ENCODE measurements around the gene RIGI. TPM values are rescaled to one million over a fixed set of nuclear protein-coding genes. Genes with fewer than 3 reads are reported as not detected.
A peak's percentile ranks its signal among the peaks of the same experiment; 100 is the strongest.

The RIGI gene
- polyA plus RNA-seq, 1 of the 3 experiments (the other 2 are of a cell fraction), result 1.5 TPM

DNA sequence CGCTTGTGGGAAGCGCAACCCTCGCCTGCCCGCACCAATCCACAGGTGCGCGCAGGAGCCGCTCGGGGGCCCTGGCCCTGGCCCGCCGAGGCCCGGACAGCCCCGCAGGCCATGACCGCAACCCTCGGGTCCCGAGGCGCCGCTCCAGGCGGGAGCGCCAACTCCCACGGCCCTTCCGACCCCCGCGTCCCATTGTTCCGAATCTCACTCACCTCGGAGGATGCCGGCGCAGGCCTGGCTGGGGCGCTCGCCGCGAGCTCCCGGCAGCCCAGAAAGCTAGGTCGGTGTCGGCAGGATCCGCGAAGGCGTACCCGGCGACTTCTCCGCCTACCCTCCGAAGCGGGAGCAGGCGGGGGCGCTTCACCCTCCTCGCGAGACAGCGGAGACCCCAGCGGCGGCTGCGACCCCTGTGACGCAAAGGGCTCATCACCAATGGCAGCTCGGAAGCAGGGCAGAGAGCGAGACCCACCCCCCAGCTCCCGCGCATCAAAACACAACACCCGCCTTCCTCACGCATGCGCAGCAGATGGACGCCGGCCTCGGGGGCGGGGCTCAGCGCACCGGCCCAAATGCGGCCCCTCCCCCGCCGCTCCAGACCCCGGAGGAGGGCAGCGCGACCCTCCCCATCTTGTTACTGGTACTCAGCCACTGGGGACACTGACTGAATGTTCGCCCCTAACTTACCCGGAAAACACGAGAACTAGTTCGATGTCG, 24.7 kb upstream of the RIGI start:
- H4K20me1 ChIP-seq (ENCODE audit: insufficient read depth), result peaks cover 40% of the 10 kb centered on the region
- H3K4me3 ChIP-seq (ENCODE audit: low read depth in 2 of 2, low read length in 1 of 2), result peak overlapping the region; percentile 91 to 94
- H3K27ac ChIP-seq (ENCODE audit: low read depth in 2 of 2, low read length in 1 of 2), result peak overlapping the region; percentile 97 to 98
- no peaks in the 10 kb centered on the region for H3K27me3 ChIP-seq (ENCODE audit: insufficient read depth)
- POLR2A ChIA-PET, result interaction anchor here (0.9 to 1.1 kb wide), 6 partner anchors 22 to 739 kb away, joined by 3 to 4 read pairs (median 3); partner anchors contain the start of genes ACO1, APTX, DNAJA1 and NDUFB6
- H3K4me1 ChIP-seq (ENCODE audit: control insufficient read depth in 1 of 2, insufficient read depth in 2 of 2, low read depth in 1 of 2, low read length in 1 of 2), result peaks cover 0 to 2% of the 10 kb centered on the region in 2 experiments; a peak in 2 of 4 replicates
- peaks cover 9 to 10% of the 10 kb centered on the region in 2 experiments for H3K36me3 ChIP-seq (replicated peaks in 1 of 2; ENCODE audit: control insufficient read depth in 1 of 2, insufficient read depth in 2 of 2, low read length in 1 of 2)
- H3K9me3 ChIP-seq, result no peaks in the 10 kb centered on the region
- CTCF ChIA-PET, result interaction anchor here (1.1 to 5.4 kb wide), 7 partner anchors 8 to 172 kb away, joined by 3 to 51 read pairs (median 6); partner anchors contain the start of genes NDUFB6 and RIGI
- peak; percentile 98 for DNase-seq
- no peaks in the 10 kb centered on the region for H3K9me2 ChIP-seq
- H3K4me2 ChIP-seq, result peak overlapping the region; percentile 98
- H2AFZ ChIP-seq (ENCODE audit: low read depth), result peak overlapping the region; percentile 96
- peak overlapping the region; percentile 85 for H3K9ac ChIP-seq
- peaks cover 25% of the 10 kb centered on the region for H3F3A ChIP-seq (replicated peaks; ENCODE audit: insufficient read depth)
- peaks cover 84% of the 10 kb centered on the region for H3K79me2 ChIP-seq (ENCODE audit: insufficient read depth)
- WGBS (ENCODE audit: low lambda C conversion rate), result 1% methylated on average over 18 of the region's 75 CpGs
- TF ChIP-seq NRF1 (IDR thresholded peaks at IDR 0.05; ENCODE audit: low read depth, low read length) (peak; percentile 94), ELF1 (IDR thresholded peaks at IDR 0.05) (no peak; the same call in 1 of the 2 replicates), NFIC (IDR thresholded peaks at IDR 0.05; ENCODE audit: borderline replicate concordance) (no peak), IRF3 (IDR thresholded peaks at IDR 0.05; ENCODE audit: low read depth, low read length) (no peak), MXI1 (IDR thresholded peaks at IDR 0.05; ENCODE audit: low read depth, low read length) (peak; percentile 78), CHD2 (IDR thresholded peaks at IDR 0.05; ENCODE audit: low read length, partially characterized antibody) (peak; percentile 99), JUND (IDR thresholded peaks at IDR 0.05) (no peak), RXRA (IDR thresholded peaks at IDR 0.05; ENCODE audit: borderline replicate concordance, low read depth) (no peak), USF2 (IDR thresholded peaks at IDR 0.05; ENCODE audit: borderline replicate concordance, low read depth, low read length) (no peak), TAF1 (IDR thresholded peaks at IDR 0.05; ENCODE audit: borderline replicate concordance, low read depth, low read length) (peak; percentile 43), MEF2A (IDR thresholded peaks at IDR 0.05; ENCODE audit: borderline replicate concordance, low read depth) (no peak), YY1 (IDR thresholded peaks at IDR 0.05; ENCODE audit: low read depth) (no peak), FOSL2 (IDR thresholded peaks at IDR 0.05; ENCODE audit: borderline replicate concordance, low read depth) (no peak), FOXJ3 (CRISPR knock-in tag; IDR thresholded peaks at IDR 0.05) (no peak), RFX5 (IDR thresholded peaks at IDR 0.05; ENCODE audit: low read length) (peak; percentile 66; the same call in 1 of the 2 replicates), TCF12 (IDR thresholded peaks at IDR 0.05) (no peak), PBX3 (IDR thresholded peaks at IDR 0.05) (no peak; the same call in 1 of the 2 replicates), GABPA (IDR thresholded peaks at IDR 0.05; ENCODE audit: low read depth) (no peak), RAD21 (IDR thresholded peaks at IDR 0.05; ENCODE audit: low read length) (no peak), RCOR1 (IDR thresholded peaks at IDR 0.05; ENCODE audit: low read length) (no peak), POLR2AphosphoS5 (IDR thresholded peaks at IDR 0.05; ENCODE audit: low read depth, low read length) (no peak; the same call in 1 of the 2 replicates), EP300 (IDR thresholded peaks at IDR 0.05; ENCODE audit: borderline replicate concordance in 1 of 2, low read depth in 1 of 2, low read length in 1 of 2) (no peak), REST (IDR thresholded peaks at IDR 0.05; ENCODE audit: low read depth, low read length) (no peak), SMC3 (IDR thresholded peaks at IDR 0.05; ENCODE audit: low read depth, low read length) (no peak), GATA2 (CRISPR knock-in tag; IDR thresholded peaks at IDR 0.05) (no peak), FOXM1 (IDR thresholded peaks at IDR 0.05; ENCODE audit: low read depth) (no peak)
- TF ChIP-seq, protein P1, sequence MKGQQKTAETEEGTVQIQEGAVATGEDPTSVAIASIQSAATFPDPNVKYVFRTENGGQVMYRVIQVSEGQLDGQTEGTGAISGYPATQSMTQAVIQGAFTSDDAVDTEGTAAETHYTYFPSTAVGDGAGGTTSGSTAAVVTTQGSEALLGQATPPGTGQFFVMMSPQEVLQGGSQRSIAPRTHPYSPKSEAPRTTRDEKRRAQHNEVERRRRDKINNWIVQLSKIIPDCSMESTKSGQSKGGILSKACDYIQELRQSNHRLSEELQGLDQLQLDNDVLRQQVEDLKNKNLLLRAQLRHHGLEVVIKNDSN (IDR thresholded peaks at IDR 0.05; ENCODE audit: borderline replicate concordance, low read depth), result no peak

All from SK-N-SH (cell line).